Colonic mucosa (tissue), 4 donors: ENCODE results near the gene PAPPA2. TPM values are rescaled to one million over a fixed set of nuclear protein-coding genes. Genes with fewer than 3 reads are reported as not detected.
A peak's percentile ranks its signal among the peaks of the same experiment; 100 is the strongest.

ENCODE experiments used
- DNase-seq: peaks from one replicate; pipeline ENCODE4 v3.0.0-alpha.2; 2020
- H3K27ac ChIP-seq: fragments of 200-600 bp; one replicate; pipeline ENCODE4 v1.8.0; 2021
- H3K27me3 ChIP-seq: fragments of 200-600 bp; one replicate; pipeline ENCODE4 v1.8.0; 2021
- H3K36me3 ChIP-seq: fragments of 200-600 bp; one replicate; pipeline ENCODE4 v1.8.0; 2021
- H3K4me1 ChIP-seq: fragments of 200-600 bp; one replicate; pipeline ENCODE4 v1.8.0; 2021; ENCODE audit warnings: mild to moderate bottlenecking
- H3K4me3 ChIP-seq: fragments of 200-600 bp; one replicate; pipeline ENCODE4 v1.8.0; 2021
- H3K9ac ChIP-seq, 2 donors: one replicate each; pipeline ENCODE4 v1.7.0; 2013; ENCODE audit warnings: control low read depth in 2 of 2, low read depth in 2 of 2, low read length in 2 of 2
- H3K9me3 ChIP-seq: fragments of 200-600 bp; one replicate; pipeline ENCODE4 v1.8.0; 2021
- intact Hi-C: fragments of 100-400 bp; cut with DNase I; formaldehyde crosslinking; loops from one replicate; pipeline ENCODE4 v1.14.1; 2022
- total RNA-seq, 2 donors: library from RNA; stranded (reverse); fragmentation: NEBNext Ultra II Directional in 1 of 2; extraction: Animal tissue kit (Norgen Biotek cat#: 25700) in 1 of 2; gene quantifications; one replicate each; pipeline ENCODE4 v1.2.1, GENCODE V29; 2021
- TF ChIP-seq, protein P1 (sequence below): fragments of 200-600 bp; IDR thresholded peaks from one replicate; pipeline ENCODE4 v1.8.0; 2022; ENCODE audit warnings: antibody characterized with exemption, mild to moderate bottlenecking
- donor health status: healthy.
- donor health status: DM: no; HTN: no; CAD: no.
- donor health status: DM: no; HTN: no; CAD: no.

Gene PAPPA2
- total RNA-seq, 2 donors from 2014 or later = 3.1 to 3.6 TPM

DNA sequence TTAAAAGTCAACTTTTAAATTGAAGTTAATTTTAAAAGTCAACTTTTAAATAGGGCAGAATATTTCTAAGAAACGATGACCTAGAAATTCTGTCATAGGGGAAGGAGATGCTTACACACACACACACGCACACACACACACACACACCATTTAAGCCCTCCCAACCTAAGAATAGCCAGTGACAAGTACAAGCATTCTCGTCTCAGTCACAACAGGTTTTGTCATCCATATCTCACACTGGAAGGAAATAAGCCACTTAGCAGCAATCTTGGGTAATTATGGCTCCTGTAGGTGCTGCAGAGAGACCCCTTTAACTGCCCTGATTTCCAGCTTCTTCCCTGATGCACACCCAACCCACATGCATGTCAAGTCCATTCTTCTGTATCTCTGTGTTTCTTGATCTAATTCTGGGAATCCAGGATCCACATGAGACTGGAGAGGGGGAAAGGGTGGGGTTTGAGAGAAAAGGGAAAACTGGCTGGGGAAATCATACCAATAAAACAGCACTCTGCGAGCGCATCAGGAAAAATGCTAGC lies 338.1 kb downstream of the PAPPA2 start:
- H3K4me1 ChIP-seq = no peaks in the 10 kb centered on the region
- no peaks in the 10 kb centered on the region for H3K27me3 ChIP-seq
- H3K4me3 ChIP-seq = no peak overlapping the region
- H3K36me3 ChIP-seq = no peaks in the 10 kb centered on the region
- H3K9ac ChIP-seq = no peak overlapping the region
- TF ChIP-seq, protein P1, sequence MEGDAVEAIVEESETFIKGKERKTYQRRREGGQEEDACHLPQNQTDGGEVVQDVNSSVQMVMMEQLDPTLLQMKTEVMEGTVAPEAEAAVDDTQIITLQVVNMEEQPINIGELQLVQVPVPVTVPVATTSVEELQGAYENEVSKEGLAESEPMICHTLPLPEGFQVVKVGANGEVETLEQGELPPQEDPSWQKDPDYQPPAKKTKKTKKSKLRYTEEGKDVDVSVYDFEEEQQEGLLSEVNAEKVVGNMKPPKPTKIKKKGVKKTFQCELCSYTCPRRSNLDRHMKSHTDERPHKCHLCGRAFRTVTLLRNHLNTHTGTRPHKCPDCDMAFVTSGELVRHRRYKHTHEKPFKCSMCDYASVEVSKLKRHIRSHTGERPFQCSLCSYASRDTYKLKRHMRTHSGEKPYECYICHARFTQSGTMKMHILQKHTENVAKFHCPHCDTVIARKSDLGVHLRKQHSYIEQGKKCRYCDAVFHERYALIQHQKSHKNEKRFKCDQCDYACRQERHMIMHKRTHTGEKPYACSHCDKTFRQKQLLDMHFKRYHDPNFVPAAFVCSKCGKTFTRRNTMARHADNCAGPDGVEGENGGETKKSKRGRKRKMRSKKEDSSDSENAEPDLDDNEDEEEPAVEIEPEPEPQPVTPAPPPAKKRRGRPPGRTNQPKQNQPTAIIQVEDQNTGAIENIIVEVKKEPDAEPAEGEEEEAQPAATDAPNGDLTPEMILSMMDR = no peak
- H3K9me3 ChIP-seq = no peaks in the 10 kb centered on the region
- H3K27ac ChIP-seq = no peak overlapping the region
- DNase-seq = no peak
- intact Hi-C loops = no loop called here

DNA sequence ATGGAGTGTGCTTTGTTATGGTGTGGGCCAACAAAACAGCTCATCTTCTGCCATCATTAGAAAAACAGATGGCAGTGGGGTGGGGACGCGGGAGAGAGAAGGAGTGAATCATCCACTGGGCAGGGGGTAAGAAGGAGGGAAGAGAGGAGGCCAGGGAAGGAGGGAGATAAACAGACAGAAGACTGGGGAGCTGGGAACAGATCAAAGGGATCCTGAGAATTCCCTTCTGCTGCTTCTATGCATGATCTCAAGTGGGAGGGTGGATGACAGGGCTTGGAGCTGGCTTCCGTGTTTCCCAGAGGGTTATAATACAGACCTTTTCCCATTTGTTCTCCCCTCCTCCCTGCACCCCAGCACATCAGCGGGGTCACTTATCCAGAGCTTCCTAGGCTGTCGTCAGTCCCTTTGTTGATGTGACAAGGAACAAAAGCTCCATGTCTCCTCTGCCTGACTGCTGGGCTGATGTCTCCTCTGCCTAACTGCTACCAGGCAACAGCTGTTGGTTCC lies 338.6 kb downstream of the PAPPA2 start:
- Histone ChIP-seq H3K4me1 (no peaks in the 10 kb centered on the region), H3K4me3 (no peak overlapping the region), H3K27me3 (no peaks in the 10 kb centered on the region), H3K9ac (no peak overlapping the region), H3K27ac (no peak overlapping the region), H3K36me3 (no peaks in the 10 kb centered on the region), H3K9me3 (no peaks in the 10 kb centered on the region)
- intact Hi-C loops = no loop called here
- DNase-seq = peak; percentile 22
- TF ChIP-seq, protein P1 = no peak

DNA sequence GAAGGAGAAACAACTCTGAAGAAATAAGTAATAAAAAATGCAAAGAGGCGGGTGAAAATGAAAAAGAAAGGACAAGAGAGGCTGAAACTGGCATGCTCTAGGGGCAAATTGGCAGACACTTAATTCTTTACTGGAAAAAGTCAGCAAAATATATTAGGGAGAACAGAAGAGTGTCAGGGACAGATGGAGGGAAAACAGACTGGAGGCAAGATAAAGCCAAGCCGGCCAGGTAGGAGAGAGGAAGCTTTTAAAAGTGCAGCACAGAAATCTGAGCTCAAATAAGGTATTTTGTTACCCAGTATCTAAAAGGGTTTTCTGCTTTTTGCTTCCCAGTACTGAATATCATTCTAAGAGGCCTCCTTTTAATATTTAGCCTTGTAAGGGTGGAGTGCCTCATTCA lies 339.3 kb downstream of the PAPPA2 start:
- Histone ChIP-seq H3K9me3 (no peaks in the 10 kb centered on the region), H3K9ac (no peak overlapping the region), H3K4me1 (no peaks in the 10 kb centered on the region), H3K36me3 (no peaks in the 10 kb centered on the region), H3K27ac (no peak overlapping the region), H3K4me3 (no peak overlapping the region), H3K27me3 (no peaks in the 10 kb centered on the region)
- TF ChIP-seq, protein P1 = no peak
- intact Hi-C loops = no loop called here
- no peak for DNase-seq

DNA sequence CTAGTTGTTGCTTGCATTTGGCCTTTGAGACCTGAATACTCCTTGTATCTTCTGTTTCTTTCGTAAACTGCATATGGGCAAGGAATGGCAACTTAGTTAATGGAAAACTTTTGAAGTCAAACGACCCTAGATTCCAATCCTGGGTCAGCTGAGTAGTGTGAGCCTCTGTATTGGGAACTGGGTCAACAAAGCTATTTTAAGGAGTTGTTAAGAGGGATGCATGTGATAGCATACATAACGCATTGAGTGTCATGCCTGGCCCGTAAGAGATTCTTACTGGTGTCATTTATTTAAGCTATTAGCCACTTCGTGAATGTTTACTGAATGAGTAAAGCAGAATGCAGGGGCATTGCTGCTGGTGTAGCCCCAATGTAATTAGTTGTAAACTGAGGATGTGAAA lies 340.1 kb downstream of the PAPPA2 start:
- Histone ChIP-seq H3K9ac (no peak overlapping the region), H3K9me3 (no peaks in the 10 kb centered on the region), H3K27ac (no peak overlapping the region), H3K4me3 (no peak overlapping the region), H3K36me3 (no peaks in the 10 kb centered on the region), H3K4me1 (no peaks in the 10 kb centered on the region), H3K27me3 (no peaks in the 10 kb centered on the region)
- DNase-seq = no peak
- intact Hi-C loops = no loop called here
- TF ChIP-seq, protein P1 = no peak

DNA sequence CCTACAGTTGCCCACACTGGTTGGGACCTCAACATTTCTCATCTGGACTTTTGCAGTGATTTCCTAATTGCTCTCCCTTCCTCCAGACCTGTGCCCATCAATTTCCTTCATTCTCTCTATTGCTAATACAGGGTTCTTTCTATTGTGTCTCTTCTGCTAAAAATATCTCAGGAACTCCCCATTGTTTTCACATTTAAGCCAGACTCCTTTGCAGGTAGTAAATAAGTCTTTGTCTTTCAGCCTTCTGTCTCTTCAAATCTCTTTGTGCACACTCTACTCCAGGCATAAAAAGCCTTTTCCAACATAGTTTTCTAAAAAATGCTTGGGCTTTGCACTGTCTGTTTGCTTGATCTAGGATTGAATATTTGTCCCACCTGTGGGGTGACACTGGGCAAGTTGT lies 340.6 kb downstream of the PAPPA2 start:
- Histone ChIP-seq H3K9me3 (no peaks in the 10 kb centered on the region), H3K9ac (no peak overlapping the region), H3K27me3 (no peaks in the 10 kb centered on the region), H3K4me3 (no peak overlapping the region), H3K4me1 (no peaks in the 10 kb centered on the region), H3K27ac (no peak overlapping the region), H3K36me3 (no peaks in the 10 kb centered on the region)
- intact Hi-C loops = no loop called here
- TF ChIP-seq, protein P1 = no peak
- DNase-seq = no peak
